Upper lobe of left lung (tissue), 4 donors: ENCODE measurements around the gene OAF.

Experiments used
- CTCF ChIP-seq, 6 experiments: fragments of 450-650 bp in 4 of 6; fragments of 200-600 bp in 2 of 6; sonication (generic) in 2 of 6; IDR thresholded peaks; one replicate each; pipeline ENCODE4 v1.5.1; 2016 to 2019; ENCODE audit warnings: antibody characterized with exemption in 6 of 6
- POLR2A ChIP-seq, 4 donors: fragments of 450-650 bp; IDR thresholded peaks; one replicate each; pipeline ENCODE4 v1.5.1; 2016 to 2017; ENCODE audit warnings: antibody characterized with exemption in 4 of 4, mild to moderate bottlenecking in 2 of 4

GRCh38 chr11:120254788-120255518 lies 44.1 kb downstream of the OAF start:
- no peak for TF ChIP-seq CTCF (IDR thresholded peaks at IDR 0.05)
- no peak for TF ChIP-seq POLR2A (IDR thresholded peaks at IDR 0.05)
